AG04450 (cell line): ENCODE measurements around the gene PGBD1. TPM values are rescaled to one million over a fixed set of nuclear protein-coding genes. Genes with fewer than 3 reads are reported as not detected.

Experiments used
- CTCF ChIA-PET: fragments of 300-600, 350-600 bp; formaldehyde crosslinking; extraction: SDS; loops from one replicate; lab custom pipeline; 2022; ENCODE audit warnings: antibody characterized with exemption, inconsistent platforms; lab: Charles Lee
- POLR2A ChIA-PET: fragments of 350-600 bp; formaldehyde crosslinking; extraction: SDS; loops from one replicate; lab custom pipeline; 2021; ENCODE audit warnings: antibody characterized with exemption, inconsistent platforms; lab: Yijun Ruan, JAX
- DNase-seq: peaks from one replicate; pipeline ENCODE4 v3.0.0-alpha.2; 2011; ENCODE audit warnings: low read depth, low spot score
- H3K27ac ChIP-seq: one replicate; pipeline ENCODE4 v1.5.1; 2012; ENCODE audit warnings: low read depth, low read length, control low read depth
- H3K27me3 ChIP-seq: one replicate; pipeline ENCODE4 v1.6.0; 2012; ENCODE audit warnings: low read length; ENCODE audit not compliant: control insufficient read depth, insufficient read depth
- H3K4me3 ChIP-seq: 2 replicates; pipeline ENCODE4 v1.5.1; 2011; ENCODE audit warnings: mild to moderate bottlenecking, low read depth, low read length, control low read depth
- H3K9me3 ChIP-seq: 2 replicates; pipeline ENCODE4 v1.5.1; 2012; ENCODE audit warnings: low read length; ENCODE audit not compliant: control insufficient read depth, insufficient read depth
- polyA minus RNA-seq: library from RNA; depleted of rRNA, polyadenylated mRNA; stranded (reverse); fragments of >200 nt; gene quantifications from 2 replicates; pipeline ENCODE4 v1.2.3, GENCODE V29; 2011; rRNA and poly(A)+ RNA removed
- polyA plus RNA-seq: library from polyadenylated mRNA; depleted of rRNA; stranded (reverse); fragments of >200 nt; gene quantifications from 2 replicates; pipeline ENCODE4 v1.2.3, GENCODE V29; 2011; rRNA removed
- TF ChIP-seq, protein P1 (sequence below): IDR thresholded peaks from 2 replicates; pipeline ENCODE4 v1.5.1; 2011; ENCODE audit warnings: low read depth, low read length, control low read depth, inconsistent platforms

The PGBD1 gene, protein sequence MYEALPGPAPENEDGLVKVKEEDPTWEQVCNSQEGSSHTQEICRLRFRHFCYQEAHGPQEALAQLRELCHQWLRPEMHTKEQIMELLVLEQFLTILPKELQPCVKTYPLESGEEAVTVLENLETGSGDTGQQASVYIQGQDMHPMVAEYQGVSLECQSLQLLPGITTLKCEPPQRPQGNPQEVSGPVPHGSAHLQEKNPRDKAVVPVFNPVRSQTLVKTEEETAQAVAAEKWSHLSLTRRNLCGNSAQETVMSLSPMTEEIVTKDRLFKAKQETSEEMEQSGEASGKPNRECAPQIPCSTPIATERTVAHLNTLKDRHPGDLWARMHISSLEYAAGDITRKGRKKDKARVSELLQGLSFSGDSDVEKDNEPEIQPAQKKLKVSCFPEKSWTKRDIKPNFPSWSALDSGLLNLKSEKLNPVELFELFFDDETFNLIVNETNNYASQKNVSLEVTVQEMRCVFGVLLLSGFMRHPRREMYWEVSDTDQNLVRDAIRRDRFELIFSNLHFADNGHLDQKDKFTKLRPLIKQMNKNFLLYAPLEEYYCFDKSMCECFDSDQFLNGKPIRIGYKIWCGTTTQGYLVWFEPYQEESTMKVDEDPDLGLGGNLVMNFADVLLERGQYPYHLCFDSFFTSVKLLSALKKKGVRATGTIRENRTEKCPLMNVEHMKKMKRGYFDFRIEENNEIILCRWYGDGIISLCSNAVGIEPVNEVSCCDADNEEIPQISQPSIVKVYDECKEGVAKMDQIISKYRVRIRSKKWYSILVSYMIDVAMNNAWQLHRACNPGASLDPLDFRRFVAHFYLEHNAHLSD
- polyA plus RNA-seq (5.6 and 7.2 TPM in 2 replicates), polyA minus RNA-seq (5.4 and 5.8 TPM in 2 replicates)

DNA sequence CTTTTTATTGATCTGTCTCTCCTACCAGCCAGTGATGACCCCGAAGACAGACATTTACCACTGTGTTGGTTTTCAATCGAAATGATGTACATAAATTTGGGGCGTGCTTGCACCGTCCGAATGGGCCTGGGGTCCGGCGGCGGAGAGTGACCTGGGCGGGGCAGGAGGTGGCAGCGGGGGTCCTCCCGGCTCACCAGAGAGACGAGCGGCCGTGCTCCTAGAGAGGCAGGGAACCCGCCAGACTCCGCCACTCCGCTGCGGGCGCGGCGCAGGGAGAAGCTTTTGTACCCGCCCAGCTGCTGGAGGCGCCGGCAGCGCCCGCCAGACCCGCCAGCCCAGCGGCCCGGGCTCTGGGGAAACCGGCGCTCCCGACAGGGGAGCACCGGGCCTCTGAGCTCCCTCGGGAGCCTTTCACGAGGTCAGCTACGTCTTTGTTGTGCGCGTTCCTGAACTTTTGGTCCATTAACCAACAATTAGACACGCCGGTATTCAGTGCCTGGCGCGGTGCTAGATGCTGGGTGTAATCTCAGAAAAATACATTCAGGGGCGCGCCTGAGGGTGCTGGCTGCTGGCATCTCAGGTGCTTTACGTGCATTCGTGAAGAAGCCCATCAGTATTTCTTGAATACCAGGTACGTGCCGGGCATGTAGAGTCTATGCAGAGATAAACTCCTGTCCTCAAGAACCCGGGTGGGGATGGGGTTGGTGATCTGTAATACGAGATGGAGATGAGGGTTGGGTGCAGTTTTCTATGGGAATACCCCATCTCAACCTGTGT lies at the start of gene PGBD1:
PGBD1 (plus strand) TSS at position 285 of the 777 bp plus-strand sequence. CDS start 2,242 bp downstream, outside the sequence.
- Histone ChIP-seq H3K27me3 (no peaks in the 10 kb centered on the region), H3K4me3 (peak within 1 kb of the TSS; percentile 86), H3K27ac (peak within 1 kb of the TSS; percentile 57), H3K9me3 (no peaks in the 10 kb centered on the region)
- ChIA-PET CTCF (interaction anchor here (0.8 to 1.2 kb wide), 5 partner anchors 9 to 75 kb away, joined by 3 to 4 read pairs (median 3); partner anchors contain the start of gene ZKSCAN4), POLR2A (interaction anchor here (0.6 to 1.3 kb wide), 10 partner anchors 13 to 1793 kb away, joined by 3 to 10 read pairs (median 5); partner anchors contain the start of genes ZKSCAN3, ZKSCAN4, ZKSCAN8 and ZSCAN26)
- TF ChIP-seq, protein P1, sequence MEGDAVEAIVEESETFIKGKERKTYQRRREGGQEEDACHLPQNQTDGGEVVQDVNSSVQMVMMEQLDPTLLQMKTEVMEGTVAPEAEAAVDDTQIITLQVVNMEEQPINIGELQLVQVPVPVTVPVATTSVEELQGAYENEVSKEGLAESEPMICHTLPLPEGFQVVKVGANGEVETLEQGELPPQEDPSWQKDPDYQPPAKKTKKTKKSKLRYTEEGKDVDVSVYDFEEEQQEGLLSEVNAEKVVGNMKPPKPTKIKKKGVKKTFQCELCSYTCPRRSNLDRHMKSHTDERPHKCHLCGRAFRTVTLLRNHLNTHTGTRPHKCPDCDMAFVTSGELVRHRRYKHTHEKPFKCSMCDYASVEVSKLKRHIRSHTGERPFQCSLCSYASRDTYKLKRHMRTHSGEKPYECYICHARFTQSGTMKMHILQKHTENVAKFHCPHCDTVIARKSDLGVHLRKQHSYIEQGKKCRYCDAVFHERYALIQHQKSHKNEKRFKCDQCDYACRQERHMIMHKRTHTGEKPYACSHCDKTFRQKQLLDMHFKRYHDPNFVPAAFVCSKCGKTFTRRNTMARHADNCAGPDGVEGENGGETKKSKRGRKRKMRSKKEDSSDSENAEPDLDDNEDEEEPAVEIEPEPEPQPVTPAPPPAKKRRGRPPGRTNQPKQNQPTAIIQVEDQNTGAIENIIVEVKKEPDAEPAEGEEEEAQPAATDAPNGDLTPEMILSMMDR, result no peak
- peak; percentile 44 for DNase-seq

DNA sequence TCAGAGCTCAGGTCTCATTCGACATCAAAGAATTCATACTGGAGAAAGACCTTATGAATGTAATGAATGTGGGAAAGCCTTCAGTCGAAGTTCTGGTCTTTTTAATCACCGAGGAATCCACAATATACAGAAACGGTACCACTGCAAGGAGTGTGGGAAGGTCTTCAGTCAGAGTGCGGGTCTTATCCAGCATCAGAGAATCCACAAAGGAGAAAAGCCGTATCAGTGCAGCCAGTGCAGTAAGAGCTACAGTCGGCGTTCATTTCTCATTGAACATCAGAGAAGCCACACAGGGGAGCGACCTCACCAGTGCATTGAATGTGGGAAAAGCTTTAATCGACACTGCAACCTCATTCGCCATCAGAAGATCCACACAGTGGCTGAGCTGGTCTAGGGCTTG lies 48.6 kb upstream of the PGBD1 start:
- Histone ChIP-seq H3K4me3 (no peak overlapping the region), H3K27ac (no peak overlapping the region), H3K9me3 (no peaks in the 10 kb centered on the region), H3K27me3 (no peaks in the 10 kb centered on the region)
- no peak for DNase-seq
- ChIA-PET CTCF (no interaction called here), POLR2A (no interaction called here)
- TF ChIP-seq, protein P1, result no peak

DNA sequence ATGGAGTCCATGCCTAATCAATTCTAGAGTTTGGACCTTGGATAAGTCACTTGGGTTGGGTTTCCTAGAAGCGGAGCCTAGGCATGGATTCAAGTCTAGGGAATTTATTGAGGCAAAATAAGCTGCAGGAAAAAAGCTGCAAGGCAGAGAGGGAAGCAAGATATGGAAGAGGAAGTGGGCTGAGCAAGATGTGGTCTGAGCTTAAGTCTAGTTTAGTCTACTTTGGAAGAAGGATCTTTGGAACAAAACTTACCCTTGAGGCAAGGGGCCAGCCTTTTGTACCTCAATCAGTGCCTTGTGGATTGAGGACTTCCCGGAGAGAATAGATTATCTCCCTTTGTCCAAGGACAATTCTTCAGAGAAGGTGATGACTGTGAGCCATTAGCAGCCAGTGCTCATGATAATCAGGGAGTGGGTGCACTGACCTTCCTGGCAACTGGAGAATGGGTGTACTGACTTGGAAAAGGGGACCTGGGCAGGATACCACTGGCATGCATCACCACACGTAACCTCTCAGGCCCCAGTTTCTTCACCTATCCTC lies 45.4 kb upstream of the PGBD1 start:
- CTCF ChIA-PET, result no interaction called here
- no peak overlapping the region for H3K27ac ChIP-seq
- H3K27me3 ChIP-seq, result no peaks in the 10 kb centered on the region
- no peak overlapping the region for H3K4me3 ChIP-seq
- TF ChIP-seq, protein P1, result no peak
- POLR2A ChIA-PET, result no interaction called here
- H3K9me3 ChIP-seq, result no peaks in the 10 kb centered on the region
- DNase-seq, result no peak

DNA sequence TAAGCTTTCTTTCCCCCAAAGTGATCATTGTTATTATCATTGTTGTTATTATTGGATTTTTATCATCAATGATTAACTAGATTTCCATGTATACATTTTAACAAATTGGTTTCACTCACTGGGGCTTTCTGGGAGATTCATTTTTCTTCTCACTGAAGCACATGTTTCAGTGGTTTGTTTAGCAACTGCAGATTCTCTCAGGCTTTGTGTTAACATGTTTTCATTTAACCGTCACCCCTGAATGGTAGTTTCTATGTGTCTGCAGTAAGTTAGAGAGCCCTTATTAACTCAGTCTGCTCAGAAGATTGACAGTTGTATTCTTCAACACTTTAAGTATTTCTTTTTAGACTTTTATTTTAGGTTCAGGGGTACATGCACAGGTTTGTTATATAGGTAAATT lies 41.7 kb upstream of the PGBD1 start:
- ChIA-PET CTCF (no interaction called here), POLR2A (no interaction called here)
- TF ChIP-seq, protein P1, result no peak

More for the DNA sequence above, 41.7 kb upstream of the PGBD1 start:
- Histone ChIP-seq H3K27ac (no peak overlapping the region), H3K9me3 (no peaks in the 10 kb centered on the region), H3K27me3 (no peaks in the 10 kb centered on the region), H3K4me3 (no peak overlapping the region)
- no peak for DNase-seq
